Measurements from ENCODE around the gene KIF6. TPM values are rescaled to one million over a fixed set of nuclear protein-coding genes. Genes with fewer than 3 reads are reported as not detected.
A peak's percentile ranks its signal among the peaks of the same experiment; 100 is the strongest.

Gene KIF6
- total and polyA plus RNA-seq, 4 donors: 2.0 to 4.8 (median 2.9) TPM

DNA sequence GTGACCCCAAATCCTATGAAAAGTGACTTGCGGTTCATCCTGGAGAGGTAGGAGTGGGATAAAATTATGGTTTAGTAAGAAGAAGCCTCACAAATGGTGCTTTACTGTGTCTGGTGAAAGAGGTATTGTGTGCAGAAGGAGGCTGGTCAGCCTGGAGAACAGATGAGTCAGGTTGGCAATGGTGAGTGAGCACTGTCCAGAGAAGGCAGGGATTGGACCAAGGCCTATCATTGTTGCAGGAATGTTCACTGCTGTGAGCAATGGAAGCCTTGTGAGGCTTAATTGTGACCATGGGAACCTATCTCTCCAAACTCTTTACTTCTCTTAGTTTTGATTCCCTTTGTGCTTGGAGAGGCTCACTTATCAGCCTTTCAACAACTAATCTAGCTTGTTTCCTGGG lies 313.7 kb downstream of the KIF6 start:
- no peak for DNase-seq (ENCODE audit: low read depth in 4 of 6, low spot score in 6 of 6)
- 100% methylated on average over 1 of the region's 1 CpG for WGBS (ENCODE audit: insufficient coverage)

DNA sequence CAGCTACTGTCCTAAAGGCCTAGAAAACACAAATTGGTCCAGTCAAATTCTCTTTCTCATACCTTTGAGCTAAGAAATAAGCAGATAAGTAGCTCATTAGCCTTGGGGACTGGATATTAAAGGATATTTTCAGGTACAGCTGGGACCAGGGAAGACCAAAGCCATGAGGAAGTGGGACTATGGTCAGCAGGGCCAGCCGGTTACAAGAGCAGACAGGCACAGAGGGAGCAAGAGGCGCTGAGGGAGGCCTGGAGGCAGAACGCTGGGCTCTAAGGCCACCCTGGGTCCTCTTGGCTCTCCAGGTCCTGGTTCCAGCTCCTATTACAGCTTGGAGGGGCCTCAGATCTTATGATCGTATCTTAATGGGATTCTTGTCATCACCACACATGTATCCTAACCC lies 314.2 kb downstream of the KIF6 start:
- no peaks in the 10 kb centered on the region for H3K27me3 ChIP-seq (ENCODE audit: control insufficient read depth, insufficient read depth, low read length)
- 89% methylated on average over 3 of the region's 4 CpGs for WGBS (ENCODE audit: insufficient coverage)
- no peaks in the 10 kb centered on the region for H3K9me3 ChIP-seq (ENCODE audit: control insufficient read depth, insufficient read depth, low read length)
- H3K27ac ChIP-seq (ENCODE audit: low read depth, low read length): no peak overlapping the region
- H3K4me3 ChIP-seq (ENCODE audit: low read depth, low read length): no peak overlapping the region
- no peaks in the 10 kb centered on the region for H3K36me3 ChIP-seq (ENCODE audit: control insufficient read depth, insufficient read depth, low read length)
- DNase-seq (ENCODE audit: low read depth in 4 of 6, low spot score in 6 of 6): no peak
- H3K4me1 ChIP-seq (ENCODE audit: control insufficient read depth, insufficient read depth, low read length): no peaks in the 10 kb centered on the region

More for the DNA sequence above, 313.7 kb downstream of the KIF6 start:
- Histone ChIP-seq H3K27ac (ENCODE audit: low read depth, low read length) (no peak overlapping the region), H3K36me3 (ENCODE audit: control insufficient read depth, insufficient read depth, low read length) (no peaks in the 10 kb centered on the region), H3K27me3 (ENCODE audit: control insufficient read depth, insufficient read depth, low read length) (no peaks in the 10 kb centered on the region), H3K9me3 (ENCODE audit: control insufficient read depth, insufficient read depth, low read length) (no peaks in the 10 kb centered on the region), H3K4me3 (ENCODE audit: low read depth, low read length) (no peak overlapping the region), H3K4me1 (ENCODE audit: control insufficient read depth, insufficient read depth, low read length) (no peaks in the 10 kb centered on the region)

DNA sequence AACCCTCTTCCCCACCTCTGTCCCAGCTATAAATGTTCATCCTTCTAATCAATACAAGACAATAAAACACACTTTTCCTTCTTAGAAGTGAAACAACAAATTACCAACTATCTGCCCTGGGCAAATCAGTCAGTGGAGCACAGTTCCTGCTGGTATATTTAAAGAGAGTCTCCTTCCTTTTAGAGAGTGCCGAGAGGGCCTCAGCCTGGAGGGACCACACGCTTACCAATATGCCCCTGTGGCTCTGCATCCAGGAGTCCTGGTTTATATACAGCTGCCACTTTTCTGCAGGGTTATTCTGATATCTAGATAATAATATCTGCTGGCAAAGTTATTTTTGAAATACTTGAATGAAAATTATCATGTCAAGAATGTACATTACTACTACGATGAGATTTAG lies 315.3 kb downstream of the KIF6 start:
- no CpG with 5 or more reads among the region's 3 CpGs for WGBS (ENCODE audit: insufficient coverage)
- Histone ChIP-seq H3K27me3 (ENCODE audit: control insufficient read depth, insufficient read depth, low read length) (no peaks in the 10 kb centered on the region), H3K4me1 (ENCODE audit: control insufficient read depth, insufficient read depth, low read length) (no peaks in the 10 kb centered on the region), H3K4me3 (ENCODE audit: low read depth, low read length) (no peak overlapping the region), H3K36me3 (ENCODE audit: control insufficient read depth, insufficient read depth, low read length) (no peaks in the 10 kb centered on the region), H3K9me3 (ENCODE audit: control insufficient read depth, insufficient read depth, low read length) (no peaks in the 10 kb centered on the region), H3K27ac (ENCODE audit: low read depth, low read length) (no peak overlapping the region)
- DNase-seq (ENCODE audit: low read depth in 4 of 6, low spot score in 6 of 6): no peak

DNA sequence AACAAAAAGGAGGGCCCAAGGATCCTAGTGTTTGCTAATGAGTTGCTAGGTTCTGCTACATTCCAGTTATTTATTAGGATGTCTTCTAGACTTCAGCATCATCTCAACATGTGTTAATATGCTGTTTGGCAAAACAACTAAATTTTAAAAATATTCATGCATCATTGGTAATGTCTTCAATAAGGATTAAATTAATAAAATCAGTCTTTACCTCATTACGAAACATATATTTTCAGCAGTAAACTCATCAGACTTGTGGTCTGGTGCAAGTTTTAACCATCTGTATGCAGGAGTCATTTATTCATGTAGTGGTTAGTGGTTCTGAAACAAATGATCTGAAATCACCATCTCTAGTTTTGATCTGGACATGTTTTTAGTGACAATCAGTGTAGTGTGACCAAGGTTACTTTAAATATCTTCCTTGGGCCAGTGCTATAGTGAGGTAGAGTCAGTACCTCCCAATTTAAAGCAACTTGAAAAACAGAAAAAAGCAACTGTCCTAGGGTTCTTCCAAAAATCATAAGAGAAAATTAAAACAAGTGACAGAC lies 317.7 kb downstream of the KIF6 start:
- Histone ChIP-seq H3K4me3 (ENCODE audit: low read depth, low read length) (no peak overlapping the region), H3K9me3 (ENCODE audit: control insufficient read depth, insufficient read depth, low read length) (no peaks in the 10 kb centered on the region), H3K36me3 (ENCODE audit: control insufficient read depth, insufficient read depth, low read length) (no peaks in the 10 kb centered on the region), H3K4me1 (ENCODE audit: control insufficient read depth, insufficient read depth, low read length) (no peaks in the 10 kb centered on the region), H3K27me3 (ENCODE audit: control insufficient read depth, insufficient read depth, low read length) (no peaks in the 10 kb centered on the region), H3K27ac (ENCODE audit: low read depth, low read length) (no peak overlapping the region)
- no peak for DNase-seq (ENCODE audit: low read depth in 4 of 6, low spot score in 6 of 6)
- no CpG with 5 or more reads among the region's 1 CpG for WGBS (ENCODE audit: insufficient coverage)

DNA sequence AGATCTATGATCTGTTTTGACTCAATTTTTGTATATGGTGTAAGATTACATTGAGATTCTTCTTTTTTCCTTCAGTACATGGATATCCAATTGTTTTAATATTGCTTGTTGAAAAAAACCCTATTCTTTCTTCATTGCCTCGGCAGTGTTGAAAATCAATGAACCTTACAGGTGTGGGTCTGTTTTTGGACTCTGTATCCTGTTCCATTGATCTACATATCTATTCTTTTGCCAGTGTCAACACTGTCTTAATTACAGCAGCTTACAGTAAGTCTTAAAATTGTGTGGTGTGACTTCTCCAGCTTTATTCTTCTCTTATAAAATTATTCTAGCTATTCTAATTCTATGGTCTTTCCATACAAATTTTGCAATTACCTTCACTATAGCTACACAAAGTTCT lies 320.9 kb downstream of the KIF6 start:
- no peaks in the 10 kb centered on the region for H3K27me3 ChIP-seq (ENCODE audit: control insufficient read depth, insufficient read depth, low read length)
- H3K4me3 ChIP-seq (ENCODE audit: low read depth, low read length): no peak overlapping the region
- peaks cover 5% of the 10 kb centered on the region for H3K4me1 ChIP-seq (ENCODE audit: control insufficient read depth, insufficient read depth, low read length)
- H3K9me3 ChIP-seq (ENCODE audit: control insufficient read depth, insufficient read depth, low read length): no peaks in the 10 kb centered on the region
- no CpG with 5 or more reads among the region's 1 CpG for WGBS (ENCODE audit: insufficient coverage)
- H3K27ac ChIP-seq (ENCODE audit: low read depth, low read length): no peak overlapping the region
- H3K36me3 ChIP-seq (ENCODE audit: control insufficient read depth, insufficient read depth, low read length): no peaks in the 10 kb centered on the region
- no peak for DNase-seq (ENCODE audit: low read depth in 4 of 6, low spot score in 6 of 6)

DNA sequence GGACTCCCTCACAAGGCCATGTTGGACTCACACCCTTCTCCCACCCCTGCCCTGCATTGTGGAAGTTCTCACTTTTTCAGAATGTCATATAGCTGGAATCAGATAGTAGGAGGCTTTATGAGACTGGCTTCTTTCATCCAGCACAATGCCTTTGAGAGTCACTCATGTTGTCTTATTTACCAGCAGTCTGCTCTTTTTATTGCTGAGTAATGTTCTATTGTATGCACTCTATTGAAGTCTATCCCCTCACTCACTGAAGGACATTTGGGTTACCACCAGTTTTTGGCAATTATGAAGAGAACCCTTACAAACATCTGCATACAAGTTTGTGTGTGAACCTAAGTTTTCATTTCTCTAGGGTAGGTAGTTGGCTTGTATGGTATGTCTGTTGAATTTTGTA lies 321.9 kb downstream of the KIF6 start:
- Histone ChIP-seq H3K27me3 (ENCODE audit: control insufficient read depth, insufficient read depth, low read length) (no peaks in the 10 kb centered on the region), H3K4me1 (ENCODE audit: control insufficient read depth, insufficient read depth, low read length) (peaks cover 5% of the 10 kb centered on the region), H3K27ac (ENCODE audit: low read depth, low read length) (no peak overlapping the region), H3K36me3 (ENCODE audit: control insufficient read depth, insufficient read depth, low read length) (no peaks in the 10 kb centered on the region), H3K9me3 (ENCODE audit: control insufficient read depth, insufficient read depth, low read length) (no peaks in the 10 kb centered on the region), H3K4me3 (ENCODE audit: low read depth, low read length) (no peak overlapping the region)
- DNase-seq (ENCODE audit: low read depth in 4 of 6, low spot score in 6 of 6): no peak

DNA sequence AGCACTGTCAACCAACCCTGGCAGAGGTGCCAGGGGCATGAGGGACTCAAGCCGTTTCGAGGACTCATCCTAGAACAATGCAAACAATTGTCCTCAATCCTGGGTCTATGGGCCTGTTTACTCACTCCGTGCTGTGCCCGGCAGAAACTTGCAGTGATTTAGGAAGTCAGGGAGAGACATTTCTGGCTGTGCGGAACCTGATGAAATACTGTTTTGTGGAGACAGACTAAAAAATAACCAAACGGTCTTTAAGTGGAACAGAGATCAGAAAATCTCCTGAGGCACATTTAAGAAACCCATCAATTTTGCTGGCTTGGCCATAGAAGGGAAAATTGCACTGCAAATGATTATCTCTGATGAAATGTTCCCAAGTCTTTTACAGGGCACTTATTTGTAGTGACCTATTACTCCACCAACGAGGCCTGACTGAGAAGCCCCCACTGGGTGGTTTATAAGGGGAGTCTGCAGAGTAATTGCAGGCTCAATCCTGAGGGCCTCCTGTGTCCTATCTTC lies 322.9 kb downstream of the KIF6 start:
- DNase-seq (ENCODE audit: low read depth in 4 of 6, low spot score in 6 of 6): peak in 1 of 6 donors; percentile 69
- peaks cover 5% of the 10 kb centered on the region for H3K4me1 ChIP-seq (ENCODE audit: control insufficient read depth, insufficient read depth, low read length)
- H3K27me3 ChIP-seq (ENCODE audit: control insufficient read depth, insufficient read depth, low read length): no peaks in the 10 kb centered on the region
- H3K36me3 ChIP-seq (ENCODE audit: control insufficient read depth, insufficient read depth, low read length): no peaks in the 10 kb centered on the region
- no peak overlapping the region for H3K27ac ChIP-seq (ENCODE audit: low read depth, low read length)
- 49% methylated on average over 6 of the region's 7 CpGs for WGBS (ENCODE audit: insufficient coverage)
- H3K4me3 ChIP-seq (ENCODE audit: low read depth, low read length): no peak overlapping the region
- no peaks in the 10 kb centered on the region for H3K9me3 ChIP-seq (ENCODE audit: control insufficient read depth, insufficient read depth, low read length)

DNA sequence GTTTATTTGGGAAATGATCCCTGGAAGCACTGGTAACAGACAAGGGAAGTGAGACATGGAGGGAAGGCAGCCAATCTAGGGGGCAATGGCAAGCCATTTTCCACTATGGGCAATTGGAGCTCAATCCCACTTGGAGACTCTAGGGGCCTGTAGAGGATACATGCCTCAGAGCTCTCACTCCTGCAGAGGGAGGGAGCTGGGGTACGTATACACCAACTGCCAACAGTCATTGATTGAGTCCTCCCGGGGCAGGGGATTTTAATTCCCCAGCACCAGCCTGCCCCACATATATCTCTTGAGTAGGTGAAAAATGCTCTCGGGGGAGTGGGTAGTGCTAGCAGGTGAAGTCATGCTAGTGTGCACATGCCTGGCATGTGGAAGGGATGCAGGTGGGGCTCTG lies 323.8 kb downstream of the KIF6 start:
- H3K27ac ChIP-seq (ENCODE audit: low read depth, low read length): no peak overlapping the region
- DNase-seq (ENCODE audit: low read depth in 4 of 6, low spot score in 6 of 6): no peak
- H3K4me1 ChIP-seq (ENCODE audit: control insufficient read depth, insufficient read depth, low read length): peaks cover 5% of the 10 kb centered on the region
- H3K4me3 ChIP-seq (ENCODE audit: low read depth, low read length): no peak overlapping the region
- no peaks in the 10 kb centered on the region for H3K9me3 ChIP-seq (ENCODE audit: control insufficient read depth, insufficient read depth, low read length)
- no peaks in the 10 kb centered on the region for H3K27me3 ChIP-seq (ENCODE audit: control insufficient read depth, insufficient read depth, low read length)
- no peaks in the 10 kb centered on the region for H3K36me3 ChIP-seq (ENCODE audit: control insufficient read depth, insufficient read depth, low read length)
- WGBS (ENCODE audit: insufficient coverage): no CpG with 5 or more reads among the region's 3 CpGs

DNA sequence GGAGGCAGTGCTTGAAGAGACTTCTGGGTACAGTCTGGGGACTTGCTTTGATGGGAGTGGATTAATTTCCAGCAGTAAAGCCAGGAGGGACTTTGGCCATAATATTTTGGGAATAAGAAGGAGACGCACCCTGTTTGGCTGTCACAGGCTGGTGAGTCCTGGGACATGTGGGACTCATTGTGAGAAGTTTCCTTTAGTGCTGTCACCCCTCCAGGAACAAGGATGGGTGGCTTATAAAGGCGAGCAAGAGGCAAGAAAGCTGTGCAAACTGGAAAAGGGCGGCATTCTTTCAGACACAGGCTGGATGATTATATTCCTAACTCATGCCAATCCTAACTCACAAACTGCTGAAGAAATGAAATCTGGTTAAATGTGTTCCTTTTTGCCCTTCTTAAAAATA lies 325.2 kb downstream of the KIF6 start:
- no peak for DNase-seq (ENCODE audit: low read depth in 4 of 6, low spot score in 6 of 6)
- Histone ChIP-seq H3K4me3 (ENCODE audit: low read depth, low read length) (no peak overlapping the region), H3K36me3 (ENCODE audit: control insufficient read depth, insufficient read depth, low read length) (no peaks in the 10 kb centered on the region), H3K27ac (ENCODE audit: low read depth, low read length) (no peak overlapping the region), H3K4me1 (ENCODE audit: control insufficient read depth, insufficient read depth, low read length) (peaks cover 5% of the 10 kb centered on the region), H3K9me3 (ENCODE audit: control insufficient read depth, insufficient read depth, low read length) (no peaks in the 10 kb centered on the region), H3K27me3 (ENCODE audit: control insufficient read depth, insufficient read depth, low read length) (no peaks in the 10 kb centered on the region)
- 100% methylated on average over 1 of the region's 3 CpGs for WGBS (ENCODE audit: insufficient coverage)

DNA sequence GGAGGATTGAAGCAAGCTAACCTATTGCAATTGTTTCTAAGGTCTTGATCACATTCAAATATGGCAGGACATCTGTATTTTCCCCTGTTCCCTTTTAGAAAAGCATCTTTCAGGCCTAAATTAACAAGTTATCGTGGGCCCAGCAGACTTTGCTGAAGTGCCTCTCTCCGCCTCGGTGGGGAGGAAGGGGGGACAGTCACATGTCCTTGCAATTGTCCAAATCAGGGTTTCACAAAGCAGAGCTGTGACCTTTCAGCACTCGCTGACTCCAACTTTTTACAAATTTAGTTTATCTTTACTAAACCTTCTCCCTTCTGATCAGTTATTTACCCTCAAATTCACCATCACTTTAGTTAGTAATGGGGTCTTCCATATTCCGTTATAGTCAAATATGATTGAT lies 328.4 kb downstream of the KIF6 start:
- H3K27me3 ChIP-seq (ENCODE audit: control insufficient read depth, insufficient read depth, low read length): no peaks in the 10 kb centered on the region
- no peak overlapping the region for H3K27ac ChIP-seq (ENCODE audit: low read depth, low read length)
- no CpG with 5 or more reads among the region's 5 CpGs for WGBS (ENCODE audit: insufficient coverage)
- no peak overlapping the region for H3K4me3 ChIP-seq (ENCODE audit: low read depth, low read length)
- no peaks in the 10 kb centered on the region for H3K36me3 ChIP-seq (ENCODE audit: control insufficient read depth, insufficient read depth, low read length)
- no peak for DNase-seq (ENCODE audit: low read depth in 4 of 6, low spot score in 6 of 6)
- H3K4me1 ChIP-seq (ENCODE audit: control insufficient read depth, insufficient read depth, low read length): no peaks in the 10 kb centered on the region
- H3K9me3 ChIP-seq (ENCODE audit: control insufficient read depth, insufficient read depth, low read length): no peaks in the 10 kb centered on the region
